Skin of body (tissue), 2 donors: ENCODE results near the gene C2CD4A. TPM values are rescaled to one million over a fixed set of nuclear protein-coding genes. Genes with fewer than 3 reads are reported as not detected.

Experiments used
- DNase-seq: peaks from one replicate; lab custom pipeline; 2025; lab: John Stamatoyannopoulos, UW
- total RNA-seq: library from RNA; depleted of rRNA; stranded (reverse); fragments of >200 nt; gene quantifications from one replicate; pipeline ENCODE4 v1.2.3, GENCODE V29; 2014

The C2CD4A gene
- total RNA-seq, 1 donor from 2014 or later, result not detected

- DNase-seq, result peak; percentile 39
These were observed 7.0 kb upstream of the C2CD4A start for GRCh38 chr15:62059816-62060112.

DNA sequence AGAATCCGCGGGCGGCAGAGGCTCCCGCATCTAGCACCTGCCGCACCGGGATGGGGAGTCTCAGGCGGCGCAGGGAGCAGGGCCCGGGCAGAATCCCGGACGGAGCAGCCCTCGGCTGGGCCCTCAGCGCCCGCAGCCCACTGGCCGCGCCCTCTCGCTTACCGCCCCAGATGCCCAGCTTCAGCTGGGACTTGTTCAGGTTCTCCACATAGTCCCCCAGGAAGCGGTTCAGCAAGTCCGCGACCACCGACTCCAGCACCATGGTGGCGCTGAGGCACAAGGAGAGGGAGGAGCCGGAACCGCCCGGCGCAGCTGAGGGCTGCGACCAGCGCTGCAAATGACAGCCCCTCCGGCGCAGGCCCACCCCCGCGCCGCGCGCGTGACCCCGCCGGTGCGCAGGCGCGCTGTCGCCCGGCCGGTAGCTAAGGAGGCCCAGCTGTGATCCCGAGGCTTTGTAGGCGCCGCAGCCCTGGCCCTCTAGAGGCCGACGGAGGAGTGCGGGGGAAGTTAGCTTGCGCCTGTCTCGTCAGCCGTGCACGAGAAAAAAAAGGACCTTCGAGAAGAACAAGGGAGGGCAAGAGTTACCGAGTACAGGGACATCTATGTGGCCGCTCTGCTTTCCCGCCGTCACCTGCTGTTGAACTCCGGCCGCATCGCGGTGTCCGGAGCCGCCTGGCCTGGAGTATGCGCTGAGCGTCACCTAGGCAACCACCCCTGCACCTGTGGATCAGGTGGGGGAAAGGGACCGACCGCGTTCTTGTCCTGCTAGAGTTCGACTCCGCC is 6.5 kb upstream of the C2CD4A start, which contains the start of gene VPS13C:
VPS13C (minus strand) TSS at position 335 of the 783 bp plus-strand sequence; CDS start at position 262, 73 bp downstream.
- peak; percentile 90 for DNase-seq

DNA sequence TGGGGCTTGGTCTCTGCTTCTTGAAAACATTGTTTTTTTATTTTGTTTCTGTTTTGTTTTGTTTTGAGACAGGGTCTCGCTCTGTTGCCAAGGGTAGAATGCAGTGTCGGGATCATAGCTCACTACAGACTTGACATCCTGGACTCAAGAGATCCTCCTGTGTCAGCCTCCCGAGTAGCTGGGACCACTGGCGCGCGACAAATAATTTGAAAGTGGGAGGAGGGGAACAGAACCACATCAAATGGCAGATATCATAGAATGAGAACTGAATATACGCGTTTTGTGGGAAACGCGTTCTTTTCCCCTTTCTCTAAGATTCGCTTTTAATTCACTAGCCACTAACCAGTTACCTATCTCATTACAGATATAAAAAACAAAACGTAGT is 5.9 kb upstream of the C2CD4A start:
- DNase-seq, result no peak

DNA sequence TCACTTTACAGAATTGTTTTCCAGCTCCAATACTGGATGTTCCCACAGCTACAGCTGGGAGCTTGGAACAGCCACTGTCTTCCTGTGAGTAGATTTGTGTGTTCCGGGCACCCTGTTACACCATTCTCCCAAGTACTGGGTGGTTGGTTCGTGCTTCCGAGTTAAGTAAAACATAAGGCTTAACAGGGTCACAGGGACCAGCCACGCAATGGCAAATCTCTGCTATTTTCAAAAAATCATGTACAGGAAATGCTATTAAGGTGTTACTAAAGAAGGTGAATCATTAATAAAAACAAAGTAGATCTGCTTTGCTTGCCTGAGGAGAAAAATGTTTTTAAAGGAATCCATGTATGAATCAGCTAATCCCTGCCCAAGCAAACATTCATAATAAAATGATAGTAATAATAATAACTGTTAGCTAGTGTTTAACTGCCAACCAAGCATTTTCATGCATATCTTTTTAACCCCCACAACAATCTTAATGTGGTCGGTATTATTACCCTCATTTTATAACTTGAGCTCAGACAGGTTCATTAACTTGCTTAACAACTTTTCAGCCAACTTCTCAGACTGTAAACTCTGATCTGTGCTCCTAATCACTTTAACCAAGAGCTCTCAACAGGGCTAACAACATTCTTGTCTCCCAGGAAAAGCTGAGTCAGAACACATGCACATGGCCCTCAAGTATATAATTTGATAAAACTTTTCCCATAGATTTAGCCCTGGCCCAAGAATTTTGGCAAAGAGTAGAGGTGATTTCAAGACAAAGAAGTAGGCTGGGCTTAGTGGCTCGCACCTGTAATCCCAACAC is 2.7 kb upstream of the C2CD4A start:
- no peak for DNase-seq

DNA sequence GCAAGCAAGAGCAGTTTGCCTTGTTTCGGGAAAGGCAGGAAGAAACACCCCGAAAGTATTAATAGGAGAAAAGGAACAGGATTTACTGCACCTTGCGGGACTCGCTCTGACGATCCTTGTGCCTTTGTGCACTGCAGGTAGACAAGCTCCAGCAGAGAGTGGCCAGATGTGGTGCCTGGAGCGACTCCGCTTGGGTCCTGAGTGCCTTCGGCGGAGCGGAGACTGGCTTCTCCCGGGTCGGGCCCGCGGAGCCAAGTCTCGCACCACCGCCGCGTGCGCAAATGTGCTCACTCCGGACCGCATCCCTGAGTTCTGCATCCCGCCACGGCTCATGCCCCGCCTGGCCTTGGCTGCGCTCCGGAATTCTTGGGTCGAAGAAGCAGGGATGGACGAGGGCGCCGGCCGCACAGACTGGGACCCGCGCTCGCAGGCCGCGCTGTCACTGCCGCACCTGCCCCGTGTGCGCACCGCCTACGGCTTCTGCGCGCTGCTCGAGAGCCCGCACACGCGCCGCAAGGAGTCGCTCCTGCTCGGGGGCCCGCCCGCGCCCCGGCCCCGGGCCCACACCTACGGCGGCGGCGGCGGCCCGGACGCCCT is 769 bp downstream of the C2CD4A start:
- no peak for DNase-seq

GRCh38 chr15:62068071-62068809 is 1.5 kb downstream of the C2CD4A start:
- no peak for DNase-seq

DNA sequence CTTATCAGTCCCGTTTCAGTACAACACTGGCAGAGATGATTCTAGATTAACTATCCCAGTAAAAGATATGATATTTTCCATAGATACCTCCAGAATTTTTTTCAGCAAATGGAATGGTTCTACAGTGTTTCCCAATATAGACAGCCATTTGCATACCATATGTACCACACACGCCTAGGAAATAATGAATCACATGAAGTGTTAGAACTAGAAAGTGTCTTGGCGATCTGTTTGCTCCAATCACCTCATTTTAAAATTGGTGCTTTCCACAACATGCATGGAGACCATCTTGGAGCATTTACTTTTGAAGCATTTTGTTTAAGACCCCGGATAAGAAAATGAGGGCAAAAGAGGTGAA is 2.0 kb downstream of the C2CD4A start:
- DNase-seq, result peak; percentile 49

DNA sequence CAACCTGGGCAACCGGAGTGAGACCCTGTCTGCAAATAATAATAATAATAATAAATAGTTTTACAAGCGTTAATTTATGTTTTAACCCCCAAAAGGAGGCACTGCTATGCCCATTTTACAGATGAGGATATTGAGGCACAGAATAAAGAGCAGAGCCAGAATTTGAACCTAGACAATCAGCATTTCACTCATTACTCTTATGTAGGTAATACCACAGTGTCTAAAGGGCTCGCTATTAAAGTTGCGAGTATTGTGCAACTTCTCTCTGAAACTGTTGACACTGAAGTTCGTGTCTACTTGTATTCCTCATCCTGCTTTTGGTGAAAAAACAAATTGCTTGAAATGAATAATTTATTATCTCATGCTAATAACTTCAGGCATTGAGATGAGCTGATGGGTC is 2.8 kb downstream of the C2CD4A start:
- DNase-seq, result no peak

GRCh38 chr15:62071711-62072308 is 5.0 kb downstream of the C2CD4A start:
- no peak for DNase-seq

DNA sequence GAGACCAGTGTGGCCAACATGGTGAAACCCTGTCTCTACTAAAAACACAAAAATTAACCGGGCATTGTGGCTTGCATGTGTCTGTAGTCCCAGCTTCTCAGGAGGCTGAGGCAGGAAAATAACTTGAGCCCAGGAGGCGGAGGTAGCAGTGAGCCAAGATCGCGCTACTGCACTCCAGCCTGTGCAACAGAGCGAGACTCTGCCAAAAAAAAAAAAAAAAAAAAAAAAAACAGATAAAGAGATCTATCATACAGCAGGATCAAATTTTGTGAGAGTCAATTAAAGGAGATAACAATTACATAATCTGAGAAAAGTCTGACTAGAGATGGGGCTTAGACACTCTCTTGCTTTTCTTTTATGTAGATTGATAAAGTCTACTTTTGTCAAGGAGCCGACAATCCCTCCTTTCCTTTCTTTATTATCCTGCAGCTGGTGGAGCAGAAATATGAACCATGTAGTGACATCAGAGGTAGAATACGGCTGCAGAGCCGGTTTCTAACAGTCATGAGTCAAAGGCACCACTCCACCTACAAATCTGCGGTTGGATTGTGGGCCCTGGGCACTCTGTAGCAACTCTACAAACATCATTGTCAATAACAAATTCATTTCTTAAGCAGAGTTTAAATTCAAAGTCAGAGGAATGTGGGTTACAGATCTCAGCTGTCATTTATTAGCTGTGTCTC is 9.0 kb downstream of the C2CD4A start:
- no peak for DNase-seq

GRCh38 chr15:62079594-62079993 is 12.8 kb downstream of the C2CD4A start:
- no peak for DNase-seq

- no peak for DNase-seq
These were observed 16.7 kb downstream of the C2CD4A start for GRCh38 chr15:62083194-62084154.

- DNase-seq, result no peak
These were observed 19.0 kb downstream of the C2CD4A start for GRCh38 chr15:62085740-62086139.

DNA sequence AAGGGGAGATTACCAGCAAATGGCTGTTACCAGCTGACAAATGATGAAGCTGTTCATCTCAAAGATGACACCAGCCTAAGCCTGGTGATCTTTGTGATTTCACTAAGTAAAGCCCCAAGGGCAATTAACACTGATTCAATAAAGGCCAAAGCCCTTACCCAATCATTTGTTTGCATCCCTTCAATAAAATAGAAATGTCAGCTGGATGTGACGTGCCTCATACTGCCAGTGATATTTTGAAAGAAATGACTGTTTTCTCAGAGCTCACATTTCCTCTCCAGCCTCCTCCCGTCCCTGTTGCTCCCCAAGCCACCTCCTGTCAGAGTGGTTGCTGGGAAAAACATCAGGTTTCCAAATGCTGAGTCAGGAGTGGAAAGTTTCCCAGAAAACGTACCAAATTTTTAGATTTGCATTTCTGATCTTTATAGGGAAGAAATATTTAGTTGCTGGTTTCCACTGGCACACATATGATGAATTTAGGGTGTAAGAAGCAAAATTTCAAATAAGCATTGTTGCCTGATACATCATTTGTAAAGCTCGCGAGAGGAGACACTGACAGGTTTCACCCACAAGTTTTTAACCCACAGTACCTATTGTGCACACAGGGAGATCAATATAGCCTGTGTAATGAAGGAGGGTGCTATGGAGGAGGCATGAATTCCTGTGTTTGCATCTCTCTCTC is 21.0 kb downstream of the C2CD4A start:
- DNase-seq, result peak; percentile 46

- no peak for DNase-seq
These were observed 21.5 kb downstream of the C2CD4A start for GRCh38 chr15:62088353-62088693.

GRCh38 chr15:62089616-62090015 is 22.8 kb downstream of the C2CD4A start:
- DNase-seq, result no peak

- DNase-seq, result no peak
These were observed 24.2 kb downstream of the C2CD4A start for GRCh38 chr15:62090988-62091387.

DNA sequence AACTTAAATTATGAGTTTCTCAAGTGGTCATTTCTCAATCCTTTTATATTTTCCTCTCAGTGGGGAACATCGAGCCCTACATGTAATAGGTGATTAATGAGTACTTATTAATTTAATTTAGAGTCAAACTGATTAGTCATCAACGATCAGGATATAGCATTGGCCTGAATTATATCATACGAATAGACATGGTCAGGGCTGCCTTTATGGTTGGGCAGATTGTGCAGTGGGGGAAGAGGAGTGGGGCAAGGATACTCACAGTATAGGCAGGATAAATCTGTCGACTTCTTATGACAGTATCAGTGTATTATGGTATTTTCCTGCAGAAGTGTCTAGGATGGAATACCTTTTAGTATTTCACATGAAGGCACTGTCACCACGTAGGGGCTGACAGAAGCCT is 27.0 kb downstream of the C2CD4A start:
- DNase-seq, result no peak

DNA sequence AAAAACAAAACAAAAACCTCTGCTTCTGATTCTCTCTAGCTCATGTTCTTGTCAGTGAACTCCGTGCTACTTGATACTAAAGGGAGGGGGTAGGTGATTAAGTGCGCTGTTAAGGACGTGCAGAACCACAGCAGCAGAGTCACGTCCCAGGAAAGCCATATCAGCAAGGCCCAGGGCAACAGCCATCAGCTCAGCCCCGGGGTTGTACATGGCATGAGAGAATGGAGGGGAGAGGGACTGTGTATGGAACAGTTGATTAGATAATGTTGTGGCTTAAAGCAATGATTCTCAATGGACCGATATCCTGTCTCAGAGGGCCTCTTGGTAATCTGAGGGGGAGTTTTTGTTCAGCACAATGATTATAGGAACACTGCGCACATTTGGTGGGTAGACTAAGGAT is 27.6 kb downstream of the C2CD4A start:
- no peak for DNase-seq
